ENCODE data around the gene SFXN5.

The SFXN5 gene

GRCh38 chr2:73091696-73092095 is 20.2 kb upstream of the SFXN5 start:
- TF ChIP-seq, protein P1, sequence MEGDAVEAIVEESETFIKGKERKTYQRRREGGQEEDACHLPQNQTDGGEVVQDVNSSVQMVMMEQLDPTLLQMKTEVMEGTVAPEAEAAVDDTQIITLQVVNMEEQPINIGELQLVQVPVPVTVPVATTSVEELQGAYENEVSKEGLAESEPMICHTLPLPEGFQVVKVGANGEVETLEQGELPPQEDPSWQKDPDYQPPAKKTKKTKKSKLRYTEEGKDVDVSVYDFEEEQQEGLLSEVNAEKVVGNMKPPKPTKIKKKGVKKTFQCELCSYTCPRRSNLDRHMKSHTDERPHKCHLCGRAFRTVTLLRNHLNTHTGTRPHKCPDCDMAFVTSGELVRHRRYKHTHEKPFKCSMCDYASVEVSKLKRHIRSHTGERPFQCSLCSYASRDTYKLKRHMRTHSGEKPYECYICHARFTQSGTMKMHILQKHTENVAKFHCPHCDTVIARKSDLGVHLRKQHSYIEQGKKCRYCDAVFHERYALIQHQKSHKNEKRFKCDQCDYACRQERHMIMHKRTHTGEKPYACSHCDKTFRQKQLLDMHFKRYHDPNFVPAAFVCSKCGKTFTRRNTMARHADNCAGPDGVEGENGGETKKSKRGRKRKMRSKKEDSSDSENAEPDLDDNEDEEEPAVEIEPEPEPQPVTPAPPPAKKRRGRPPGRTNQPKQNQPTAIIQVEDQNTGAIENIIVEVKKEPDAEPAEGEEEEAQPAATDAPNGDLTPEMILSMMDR (IDR thresholded peaks at IDR 0.05): no peak

- TF ChIP-seq, protein P1 (IDR thresholded peaks at IDR 0.05): no peak
These were observed 19.7 kb upstream of the SFXN5 start for GRCh38 chr2:73091164-73091563.

DNA sequence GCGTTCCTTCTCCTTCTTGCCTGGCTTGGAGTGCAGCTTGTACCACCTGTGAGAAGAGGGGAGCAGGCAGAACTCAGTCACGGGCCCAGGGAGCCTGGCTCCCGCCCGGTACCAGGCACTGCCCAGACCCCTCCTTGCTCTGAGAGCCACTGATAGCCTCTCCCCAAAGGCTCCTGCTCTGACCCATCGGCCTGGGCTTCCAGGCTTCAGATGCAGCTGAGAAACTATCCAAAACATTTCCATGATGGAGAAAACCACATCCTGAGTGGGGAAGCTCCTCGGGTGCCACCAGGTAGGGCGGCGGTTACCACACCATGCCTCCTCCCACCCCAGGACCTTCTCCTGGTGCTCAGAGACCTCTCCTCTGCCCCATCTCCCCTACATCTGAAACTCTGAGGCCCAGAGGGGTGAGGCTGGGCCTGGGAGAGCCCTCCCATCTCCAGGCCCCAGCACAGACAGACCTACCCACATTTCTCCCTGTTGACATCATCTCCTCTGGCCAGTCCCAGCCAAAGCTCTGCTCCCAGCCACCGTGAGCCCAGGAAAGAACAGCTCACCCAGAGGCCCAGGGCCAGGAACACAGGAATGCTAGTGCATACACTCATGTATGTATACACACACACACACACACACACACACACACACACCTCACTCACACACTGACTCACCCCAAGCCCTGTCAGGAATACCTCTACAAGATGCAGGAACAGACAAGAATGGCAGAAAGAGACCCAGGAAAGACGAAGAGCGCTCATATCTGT is 17.9 kb upstream of the SFXN5 start:
- TF ChIP-seq, protein P1 (IDR thresholded peaks at IDR 0.05): no peak

DNA sequence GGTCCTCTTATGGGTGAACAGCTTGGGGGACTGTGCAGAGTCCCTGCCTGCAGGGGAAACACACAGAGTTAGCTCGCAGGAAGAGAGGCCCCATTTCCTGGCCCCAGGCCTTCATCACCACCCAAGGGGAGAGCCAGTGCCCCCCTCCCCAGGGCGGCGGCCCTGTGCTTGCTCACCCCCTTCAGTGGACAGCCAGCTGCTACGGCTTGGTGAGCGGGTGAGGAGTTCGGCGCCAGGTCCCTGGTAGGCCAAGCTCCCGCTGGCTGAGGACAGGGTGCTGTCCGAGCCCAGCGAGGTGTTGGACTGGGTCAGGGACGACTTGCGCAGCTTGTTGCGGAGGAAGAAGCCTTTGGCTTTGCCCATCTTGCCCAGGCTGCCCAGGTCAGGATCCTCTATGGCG is 17.2 kb upstream of the SFXN5 start:
- TF ChIP-seq, protein P1 (IDR thresholded peaks at IDR 0.05): no peak

GRCh38 chr2:73088211-73088610 is 16.7 kb upstream of the SFXN5 start:
- TF ChIP-seq, protein P1 (IDR thresholded peaks at IDR 0.05): no peak

DNA sequence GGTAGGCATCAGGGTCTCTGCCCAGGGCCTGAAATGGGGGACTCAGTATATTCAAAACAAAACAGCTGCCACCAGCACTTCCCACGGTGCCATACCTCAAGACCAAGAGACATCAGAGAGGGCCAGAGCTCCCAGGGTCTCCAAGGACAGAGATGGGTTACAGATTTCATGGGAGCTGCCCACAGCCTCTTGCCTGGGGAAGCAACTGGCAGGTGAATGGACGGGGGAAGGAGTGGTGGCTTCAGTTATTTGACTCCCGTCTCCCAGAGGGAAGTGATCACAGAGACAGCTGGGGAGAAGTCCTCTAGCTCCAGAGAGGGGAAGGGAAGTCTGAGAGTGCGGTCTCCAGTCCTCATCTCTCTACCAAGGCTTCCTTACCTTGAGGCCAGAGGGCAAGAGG is 15.8 kb upstream of the SFXN5 start:
- TF ChIP-seq, protein P1 (IDR thresholded peaks at IDR 0.05): no peak

DNA sequence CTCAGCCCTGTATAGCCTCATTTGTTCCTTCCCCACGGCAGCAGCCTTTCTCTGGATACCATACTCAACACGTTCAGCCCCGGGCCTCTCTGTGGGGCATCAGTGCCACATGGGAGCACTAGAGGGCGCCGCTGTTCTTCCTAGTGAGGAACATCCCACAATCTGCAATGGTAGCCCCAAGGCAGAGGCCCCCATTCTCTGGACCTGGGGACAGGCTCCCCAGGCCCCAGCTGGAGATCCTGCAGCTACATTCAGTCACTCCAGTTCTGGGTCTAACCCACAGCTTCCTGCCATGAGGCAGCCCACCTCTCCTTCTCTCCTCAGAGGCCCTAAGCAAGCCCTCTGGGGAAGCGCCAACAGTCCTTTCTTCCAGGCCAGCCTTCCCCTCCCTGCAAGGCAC is 14.2 kb upstream of the SFXN5 start:
- TF ChIP-seq, protein P1 (IDR thresholded peaks at IDR 0.05): peak; percentile 69

DNA sequence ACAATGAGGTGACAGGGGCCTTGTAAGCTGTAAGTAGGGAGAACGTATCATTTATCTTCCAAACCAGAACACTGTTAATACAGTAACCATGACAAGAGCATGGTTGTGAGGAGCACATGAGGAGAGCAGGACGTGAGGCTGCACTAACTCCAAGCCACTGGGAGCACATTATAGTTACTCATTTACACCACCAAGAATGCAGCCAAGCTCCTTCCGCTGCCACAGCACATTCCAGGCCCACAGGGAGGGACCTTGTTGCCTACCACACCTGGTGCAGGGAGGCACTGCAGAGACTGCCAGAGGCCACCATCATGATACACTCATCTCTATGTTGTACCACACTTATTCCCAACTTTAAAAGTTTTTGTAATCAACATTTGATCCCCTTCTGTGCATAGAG is 13.5 kb upstream of the SFXN5 start:
- TF ChIP-seq, protein P1 (IDR thresholded peaks at IDR 0.05): no peak
